Upper lobe of right lung (tissue), 1 donor: ENCODE results near the gene TXNL4B. TPM values are rescaled to one million over a fixed set of nuclear protein-coding genes. Genes with fewer than 3 reads are reported as not detected.
A peak's percentile ranks its signal among the peaks of the same experiment; 100 is the strongest.

Source experiments
- ATAC-seq: fragments of 200-7000 bp; cut with Tn5 transposase; one replicate; pipeline ENCODE4 v1.9.1; 2020; ENCODE audit warnings: mild to moderate bottlenecking, moderate library complexity
- DNase-seq: peaks from one replicate; pipeline ENCODE4 v3.0.0-alpha.2; 2020
- H3K27ac ChIP-seq: fragments of 200-600 bp; one replicate; pipeline ENCODE4 v1.8.0; 2022
- H3K27me3 ChIP-seq: fragments of 200-600 bp; one replicate; pipeline ENCODE4 v1.8.0; 2022; ENCODE audit warnings: mild to moderate bottlenecking
- H3K36me3 ChIP-seq: fragments of 200-600 bp; one replicate; pipeline ENCODE4 v1.8.0; 2022
- H3K4me1 ChIP-seq: fragments of 200-600 bp; one replicate; pipeline ENCODE4 v1.8.0; 2022
- H3K4me3 ChIP-seq: fragments of 200-600 bp; one replicate; pipeline ENCODE4 v1.8.0; 2022; ENCODE audit warnings: mild to moderate bottlenecking
- H3K9me3 ChIP-seq: fragments of 200-600 bp; one replicate; pipeline ENCODE4 v1.8.0; 2022
- CTCF ChIP-seq: fragments of 200-600 bp; IDR thresholded peaks from one replicate; pipeline ENCODE4 v1.8.0; 2022; ENCODE audit warnings: antibody characterized with exemption
- intact Hi-C: fragments of 100-400 bp; cut with DNase I; formaldehyde crosslinking; loops from one replicate; pipeline ENCODE4 v1.11.0; 2022
- long read RNA-seq: library from polyadenylated mRNA; unstranded; transcript quantifications from one replicate; pipeline ENCODE4 v2.0.0, GENCODE V29; 2021
- total RNA-seq: library from RNA; stranded (reverse); fragmentation: NEBNext Ultra II Directional; extraction: Animal tissue kit (Norgen Biotek cat#: 25700); gene quantifications from one replicate; pipeline ENCODE4 v1.2.1, GENCODE V29; 2021
- donor health status: DM: no; HTN: yes; CAD: no; lungs with severe emphysema.

TXNL4B gene
- total RNA-seq = 11.5 TPM
- long read RNA-seq, transcript TXNL4B-201 (4 exons, 2,556 nt) = major isoform, 8 of 12 reads
- long read RNA-seq, partial matches to known transcripts = 0 of 12 reads
- long read RNA-seq, other reads (novel, unspliced or antisense) = 2 of 12 reads

- no peak for TF ChIP-seq CTCF
- DNase-seq (peak; percentile 94), ATAC-seq (peak; percentile 99)
- Histone ChIP-seq H3K9me3 (no peaks in the 10 kb centered on the region), H3K27ac (peak within 1 kb of the TSS; percentile 95), H3K4me1 (peaks cover 24% of the 10 kb centered on the region), H3K4me3 (peak within 1 kb of the TSS; percentile 90), H3K27me3 (no peaks in the 10 kb centered on the region), H3K36me3 (peaks cover 47% of the 10 kb centered on the region)
- intact Hi-C loops = no loop called here
These were observed at the start of gene TXNL4B, which contains the start of gene DHX38 for GRCh38 chr16:72093448-72094265. TXNL4B (minus strand) TSS chr16:72093620; CDS start chr16:72090749, 2,871 bp downstream. DHX38 (plus strand) TSS chr16:72093847; CDS start chr16:72096158, 2,311 bp downstream.

- ATAC-seq = no peak
- no peak for DNase-seq
- intact Hi-C loops = no loop called here
These were observed 49.1 kb upstream of the TXNL4B start for GRCh38 chr16:72142476-72142875.

GRCh38 chr16:72139908-72140307 is 46.5 kb upstream of the TXNL4B start:
- no peak for DNase-seq
- no peak overlapping the region for H3K27ac ChIP-seq
- no peaks in the 10 kb centered on the region for H3K9me3 ChIP-seq
- no peak for ATAC-seq
- H3K36me3 ChIP-seq = no peaks in the 10 kb centered on the region
- no peak overlapping the region for H3K4me3 ChIP-seq
- no peaks in the 10 kb centered on the region for H3K27me3 ChIP-seq
- intact Hi-C loops = no loop called here
- no peak for TF ChIP-seq CTCF
- no peaks in the 10 kb centered on the region for H3K4me1 ChIP-seq

More at GRCh38 chr16:72142476-72142875, 49.1 kb upstream of the TXNL4B start:
- H3K4me3 ChIP-seq = no peak overlapping the region
- no peaks in the 10 kb centered on the region for H3K4me1 ChIP-seq
- TF ChIP-seq CTCF = no peak
- H3K27ac ChIP-seq = no peak overlapping the region
- H3K36me3 ChIP-seq = no peaks in the 10 kb centered on the region
- H3K9me3 ChIP-seq = no peaks in the 10 kb centered on the region
- H3K27me3 ChIP-seq = no peaks in the 10 kb centered on the region

GRCh38 chr16:72138064-72138572 is 44.7 kb upstream of the TXNL4B start:
- no peaks in the 10 kb centered on the region for H3K9me3 ChIP-seq
- H3K4me3 ChIP-seq = no peak overlapping the region
- intact Hi-C loops = no loop called here
- H3K4me1 ChIP-seq = no peaks in the 10 kb centered on the region
- H3K36me3 ChIP-seq = no peaks in the 10 kb centered on the region
- no peaks in the 10 kb centered on the region for H3K27me3 ChIP-seq
- ATAC-seq = no peak
- peak; percentile 36 for DNase-seq
- TF ChIP-seq CTCF = no peak
- H3K27ac ChIP-seq = no peak overlapping the region

- DNase-seq (peak; percentile 44), ATAC-seq (no peak)
- Histone ChIP-seq H3K9me3 (no peaks in the 10 kb centered on the region), H3K4me1 (no peaks in the 10 kb centered on the region), H3K36me3 (no peaks in the 10 kb centered on the region), H3K27me3 (no peaks in the 10 kb centered on the region), H3K27ac (no peak overlapping the region), H3K4me3 (no peak overlapping the region)
- no peak for TF ChIP-seq CTCF
- intact Hi-C loops = no loop called here
These were observed 44.1 kb upstream of the TXNL4B start for GRCh38 chr16:72137380-72138063.
